Activated CD8-positive, alpha-beta memory T cell treated with anti-CD3 and anti-CD28 coated beads, Interleukin-2, amount 50 U/mL, for 1 hour (primary cell): Measurements from ENCODE around the gene GARNL3.
A peak's percentile ranks its signal among the peaks of the same experiment; 100 is the strongest.

Source experiments
- DNase-seq: peaks from one replicate; pipeline ENCODE4 v3.0.0-alpha.2; 2020; ENCODE audit errors: extremely low read depth

Gene GARNL3

DNA sequence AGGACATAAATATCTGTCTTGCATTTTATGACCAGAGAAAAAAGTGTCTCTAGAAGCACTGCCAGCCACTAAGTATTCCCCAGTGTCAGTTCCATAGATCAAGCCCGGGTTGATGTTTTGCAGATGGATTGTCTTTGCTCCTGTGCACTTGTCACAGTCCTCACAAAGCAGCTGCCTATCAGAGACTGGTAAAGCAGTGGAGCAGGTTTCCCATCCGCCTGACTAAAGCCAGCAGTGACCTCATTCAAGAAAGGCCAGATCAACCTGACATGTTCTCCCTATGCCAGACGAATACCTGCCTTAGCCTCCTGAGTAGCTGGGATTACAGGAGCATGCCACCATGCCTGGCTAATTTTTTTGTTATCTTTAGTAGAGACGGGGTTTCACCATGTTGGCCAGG lies 26.8 kb upstream of the GARNL3 start:
- DNase-seq = no peak

DNA sequence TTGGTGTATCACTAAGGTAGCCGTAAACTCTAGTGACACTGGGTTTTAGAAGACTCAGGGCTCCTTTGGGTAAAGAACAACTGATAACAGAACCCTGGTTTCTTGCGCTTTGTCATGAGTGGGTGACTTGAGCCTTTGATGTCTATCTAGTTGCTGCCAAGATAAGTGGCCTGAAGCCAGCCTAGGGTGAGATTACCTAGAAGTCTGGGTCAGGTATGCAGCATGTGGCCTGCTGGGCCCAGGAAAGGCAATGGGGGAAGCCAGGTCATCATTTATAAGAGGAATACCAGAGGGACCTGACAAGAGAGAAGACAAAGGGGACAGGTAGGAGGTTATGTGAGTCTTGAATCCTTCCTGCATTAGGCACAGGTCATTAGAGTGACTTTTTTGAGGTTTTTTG lies 23.2 kb upstream of the GARNL3 start:
- DNase-seq = no peak

GRCh38 chr9:127244609-127245601 lies 19.7 kb upstream of the GARNL3 start:
- DNase-seq = peak; percentile 78

DNA sequence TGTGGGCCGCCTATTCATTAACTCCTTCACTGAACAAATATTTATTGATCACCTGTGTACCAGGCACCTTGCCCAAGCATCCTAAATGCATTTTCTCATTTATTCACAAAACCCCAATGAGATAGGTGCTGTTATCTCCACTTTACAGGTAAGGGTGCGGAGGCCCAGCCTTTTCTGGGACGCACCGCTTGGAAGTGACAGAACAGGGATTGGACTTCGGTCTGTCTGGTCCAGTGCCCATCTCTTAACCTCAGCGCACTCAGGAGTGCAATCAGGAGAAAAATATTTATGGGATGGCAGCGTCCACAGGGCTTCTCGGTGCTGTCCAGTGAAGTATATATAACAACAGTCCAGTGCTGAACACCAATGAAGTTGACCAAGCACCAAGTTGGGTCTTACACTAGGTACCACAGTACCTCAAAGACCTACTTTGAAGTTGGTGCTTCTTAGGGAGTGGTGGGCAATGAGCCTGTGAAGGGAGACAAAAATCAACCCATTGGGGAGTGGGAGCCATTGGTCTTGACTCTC lies 18.9 kb upstream of the GARNL3 start:
- DNase-seq = no peak

- no peak for DNase-seq
Observed at GRCh38 chr9:127248241-127248640, 16.3 kb upstream of the GARNL3 start.

DNA sequence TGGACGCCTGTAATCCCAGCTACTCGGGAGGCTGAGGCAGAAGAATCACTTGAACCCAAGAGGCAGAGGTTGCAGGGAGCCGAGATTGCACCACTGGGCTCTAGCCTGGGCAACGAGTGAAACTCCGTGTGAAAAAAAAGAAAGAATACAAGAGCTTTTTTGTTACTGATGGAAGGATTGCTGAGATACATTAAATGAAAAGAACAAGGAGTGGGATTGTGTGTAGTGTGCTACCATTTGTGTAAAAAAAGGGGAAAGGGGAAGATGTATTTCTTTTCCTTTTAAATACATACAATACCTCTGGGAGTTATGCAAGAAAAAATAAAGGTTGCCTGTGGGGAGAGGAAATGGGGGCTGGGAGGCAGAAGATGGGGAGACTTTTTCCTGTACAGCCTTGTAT lies 14.7 kb upstream of the GARNL3 start:
- DNase-seq = no peak

DNA sequence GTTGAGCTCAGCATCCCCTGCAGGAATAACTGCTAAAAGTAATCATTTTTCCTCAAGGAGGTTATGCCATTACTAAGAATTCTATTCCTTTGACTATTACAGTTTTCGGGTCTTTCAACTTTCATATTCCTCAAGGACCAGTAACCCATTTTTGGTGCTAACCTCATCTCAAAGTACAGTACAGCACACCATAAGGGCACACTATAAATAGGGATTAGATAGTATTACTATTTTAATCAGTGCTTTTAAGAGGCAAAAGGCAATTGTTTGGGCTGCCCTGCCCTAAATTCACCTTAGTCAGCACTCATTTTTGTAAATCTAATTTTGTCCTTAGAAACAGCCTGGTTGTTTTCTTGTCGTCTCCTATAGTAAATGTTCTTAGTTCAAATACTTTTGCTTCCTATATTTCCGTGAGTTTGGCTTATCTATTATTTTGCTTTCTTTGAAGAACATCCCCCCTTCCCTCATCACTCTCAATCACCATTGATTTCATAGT lies 13.6 kb upstream of the GARNL3 start:
- no peak for DNase-seq

DNA sequence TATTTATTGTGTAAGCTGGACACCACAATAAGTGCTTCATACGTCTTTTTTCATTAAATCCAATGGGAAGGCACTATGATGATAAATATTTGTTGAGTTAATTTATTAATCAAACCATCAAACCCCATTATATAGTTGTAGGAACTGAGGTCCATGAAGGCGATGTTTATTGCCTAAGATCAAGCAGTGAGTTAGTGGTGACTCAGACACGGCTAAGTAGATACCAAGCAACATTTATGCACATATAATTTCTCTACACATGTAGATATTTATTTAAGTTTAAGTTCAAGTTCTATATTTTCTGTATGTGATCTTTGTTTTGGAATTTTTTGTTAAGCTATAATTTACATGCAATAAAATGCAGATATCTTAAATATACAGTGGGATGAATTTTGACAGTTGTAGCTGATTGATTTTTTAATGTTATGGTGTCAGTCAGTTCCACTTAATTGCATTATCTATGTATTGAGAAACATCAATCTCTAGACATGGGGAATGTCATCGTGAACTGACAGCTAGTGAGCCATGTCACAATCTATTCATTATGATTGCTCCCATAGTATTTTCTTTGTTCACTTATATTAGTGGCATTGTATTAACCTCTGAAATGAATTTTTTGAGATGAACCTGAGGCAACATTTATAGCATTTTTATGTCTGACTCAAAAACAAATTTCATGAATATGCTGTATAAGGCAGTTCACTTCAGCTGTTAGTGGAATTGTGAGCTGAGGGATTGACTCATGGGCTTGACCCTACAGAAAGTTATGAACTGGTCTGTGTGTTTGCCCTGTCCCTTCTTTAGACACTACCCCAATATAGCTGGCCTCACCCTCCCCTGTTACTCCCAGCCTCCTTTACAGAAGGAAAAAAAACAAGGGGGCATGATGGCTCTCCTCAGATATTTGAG lies 11.9 kb upstream of the GARNL3 start:
- DNase-seq = no peak

DNA sequence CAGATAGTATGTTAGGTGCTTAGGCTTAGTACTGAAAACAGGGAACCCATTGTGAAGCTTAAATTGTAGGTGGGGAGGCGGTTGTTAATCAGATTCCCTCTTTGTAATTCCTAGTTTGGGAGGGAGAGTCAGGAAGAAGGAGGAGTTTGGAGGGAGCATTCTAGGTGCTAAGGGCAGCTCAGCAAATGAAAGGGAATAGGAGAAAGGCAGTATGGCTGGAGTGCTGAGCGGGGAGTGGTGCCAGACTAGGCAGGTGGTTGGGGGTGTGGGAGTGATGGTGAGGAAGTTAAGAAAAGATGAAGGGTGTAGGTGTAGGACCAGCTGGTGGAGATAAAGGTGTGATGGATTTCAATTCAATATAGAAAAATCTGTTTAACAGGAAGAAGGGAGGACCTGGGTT lies 11.1 kb upstream of the GARNL3 start:
- DNase-seq = no peak

DNA sequence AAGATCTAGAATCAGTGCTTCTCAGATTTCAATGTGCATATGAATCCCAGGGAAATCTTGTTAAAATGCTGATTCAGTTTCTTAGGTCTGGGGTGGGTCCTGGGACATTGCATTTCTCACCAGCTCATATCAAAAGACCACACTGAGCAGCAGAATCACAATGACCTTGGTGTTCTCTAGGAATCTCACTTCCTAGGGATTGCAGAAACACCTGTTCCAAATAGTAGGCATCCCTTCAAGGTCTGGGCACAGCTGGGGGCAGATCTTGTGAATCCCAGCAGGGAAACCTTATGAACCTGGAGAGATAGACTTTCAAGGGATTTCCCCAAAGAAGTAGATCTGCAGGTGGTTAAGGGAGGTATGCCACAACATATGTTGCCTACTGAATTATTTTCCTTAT lies 8.9 kb upstream of the GARNL3 start:
- no peak for DNase-seq

- no peak for DNase-seq
Observed at GRCh38 chr9:127256324-127256723, 8.2 kb upstream of the GARNL3 start.

- DNase-seq = no peak
Observed at GRCh38 chr9:127258606-127259471, 5.7 kb upstream of the GARNL3 start.

GRCh38 chr9:127262602-127263001 lies 2.0 kb upstream of the GARNL3 start:
- no peak for DNase-seq

- no peak for DNase-seq
Observed at GRCh38 chr9:127263237-127263636, 1.3 kb upstream of the GARNL3 start.

DNA sequence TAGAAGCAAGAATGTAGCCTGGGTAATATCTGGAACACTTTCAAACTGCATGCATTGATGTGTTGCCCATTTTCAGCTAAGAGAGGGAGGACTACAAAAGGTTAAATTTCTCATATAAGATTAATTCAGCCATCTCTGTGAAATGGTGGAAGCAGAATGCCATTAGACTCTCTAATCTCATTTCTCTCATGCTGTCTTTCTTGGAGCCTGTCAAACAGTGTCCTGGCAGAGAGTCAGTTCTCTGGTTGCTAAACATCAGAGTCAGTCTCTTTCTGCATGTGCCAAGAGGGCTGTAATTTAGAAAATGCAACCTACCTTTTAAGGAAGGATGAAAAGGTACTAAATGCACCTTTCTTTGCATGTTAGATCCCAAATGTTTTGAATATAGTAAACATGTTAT lies 910 bp upstream of the GARNL3 start:
- DNase-seq = no peak

DNA sequence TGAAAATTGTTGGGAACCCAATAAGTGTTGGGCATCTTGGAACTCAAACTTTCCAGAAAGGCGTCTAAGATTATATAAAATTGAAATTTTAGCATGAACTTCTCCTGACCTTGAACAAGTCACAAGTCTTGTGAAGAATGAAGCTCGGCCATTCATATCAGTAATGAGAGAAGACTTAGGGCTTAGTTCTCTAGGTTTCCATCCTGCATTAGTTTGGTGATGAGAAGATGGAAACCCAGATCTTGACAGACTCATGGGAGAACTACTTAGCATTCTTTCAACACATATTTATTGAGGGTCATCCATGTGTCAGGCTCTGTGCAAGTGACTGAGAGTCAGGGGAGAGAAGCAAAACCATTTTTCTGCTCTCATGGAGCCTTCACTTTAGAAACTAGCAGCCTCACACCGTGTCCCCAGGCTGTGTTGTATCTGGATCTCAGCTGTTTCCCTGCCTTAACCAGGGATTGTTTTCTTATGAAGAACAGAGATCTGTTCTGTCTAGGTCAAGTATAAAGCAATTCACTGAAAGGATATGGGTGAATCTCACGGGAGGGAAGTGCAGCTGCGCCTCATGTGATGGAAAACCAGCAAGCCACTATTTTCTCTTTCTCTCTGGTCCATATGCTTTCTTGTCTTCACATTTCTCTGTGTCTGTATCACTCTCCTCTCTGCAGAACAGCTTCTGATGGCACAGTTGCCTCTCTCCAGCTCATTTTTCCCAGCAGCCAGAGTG lies 3.4 kb downstream of the GARNL3 start:
- no peak for DNase-seq

DNA sequence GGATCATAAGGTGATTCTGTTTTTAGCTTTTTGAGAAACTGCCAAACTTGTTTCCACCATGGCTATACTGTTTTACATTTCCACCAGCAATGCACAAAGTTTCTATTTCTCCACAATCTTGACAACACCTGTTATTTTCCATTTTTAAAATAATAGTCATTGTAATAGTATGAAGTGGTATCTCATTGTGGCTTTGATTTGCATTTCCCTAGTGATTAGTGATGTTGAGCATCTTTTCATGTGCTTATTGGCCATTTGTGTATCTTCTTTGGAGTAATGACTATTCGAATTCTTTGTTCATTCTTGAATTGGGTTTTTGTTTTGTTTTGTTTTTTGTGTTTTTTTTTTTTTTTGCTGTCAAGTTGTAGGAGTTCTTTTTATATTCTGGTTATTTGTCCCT lies 4.9 kb downstream of the GARNL3 start:
- no peak for DNase-seq

DNA sequence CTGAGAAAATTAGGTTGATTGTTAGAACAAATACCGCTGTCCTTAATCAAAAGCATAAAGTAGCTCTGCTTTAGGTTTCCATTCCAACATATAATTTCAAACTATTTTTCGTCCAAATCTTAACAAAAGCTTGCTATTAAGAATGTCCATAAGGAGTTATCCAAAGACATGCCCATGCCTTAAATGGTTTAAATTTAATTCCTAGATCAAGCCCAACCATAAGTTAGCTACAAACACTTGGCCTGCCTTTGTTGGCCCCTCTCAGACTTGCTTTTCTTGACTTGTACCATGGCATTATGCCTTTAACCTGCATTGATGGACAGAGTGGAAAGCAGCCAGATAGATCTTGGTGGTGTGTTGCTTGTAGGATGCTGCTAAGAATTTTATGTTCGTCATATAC lies 8.8 kb downstream of the GARNL3 start:
- no peak for DNase-seq

DNA sequence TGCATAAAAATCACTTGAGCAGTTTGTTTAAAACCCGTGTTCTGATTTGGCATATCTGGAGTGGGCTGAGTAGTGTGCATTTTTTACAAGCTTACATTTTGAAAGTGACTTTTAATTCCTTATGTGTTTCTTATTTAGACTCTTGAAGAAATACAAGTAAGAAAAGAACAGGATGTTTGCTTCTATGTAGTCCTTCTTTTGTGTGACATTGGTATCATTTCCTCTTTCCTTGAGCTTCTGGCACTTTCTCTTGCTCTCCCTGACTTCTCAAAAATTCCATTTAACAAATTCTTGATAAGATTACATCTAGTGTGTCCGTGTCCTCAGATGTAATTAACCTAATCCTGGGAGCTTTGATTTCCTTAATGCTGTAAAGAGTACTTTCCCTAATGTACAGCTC lies 12.5 kb downstream of the GARNL3 start:
- no peak for DNase-seq

- DNase-seq = no peak
Observed at GRCh38 chr9:127277770-127278169, 13.2 kb downstream of the GARNL3 start.

DNA sequence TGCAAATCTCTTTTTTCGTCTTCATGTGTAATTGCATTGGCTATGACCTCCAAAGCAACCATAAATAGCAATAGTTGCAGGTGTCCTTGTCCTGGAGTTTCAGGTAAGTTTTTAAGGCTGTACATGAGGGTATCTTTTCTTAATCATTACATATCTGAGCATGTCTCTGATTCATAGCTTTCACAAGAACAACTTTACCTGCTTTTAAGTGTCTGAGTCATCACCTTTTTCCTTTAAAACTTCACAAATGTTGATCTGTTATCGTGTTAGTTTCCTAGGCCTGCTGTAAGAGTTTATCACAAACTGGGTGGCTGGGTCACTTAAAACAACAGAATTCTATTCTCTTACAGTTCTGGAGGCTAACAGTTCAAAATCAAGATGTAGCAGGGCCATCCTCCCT lies 13.8 kb downstream of the GARNL3 start:
- no peak for DNase-seq
